HepG2 (cell line): ENCODE data around the gene NSMCE1. TPM values are rescaled to one million over a fixed set of nuclear protein-coding genes. Genes with fewer than 3 reads are reported as not detected.
A peak's percentile ranks its signal among the peaks of the same experiment; 100 is the strongest.

Experiments
- AGO1 ChIP-seq: fragments of 200-400 bp; formaldehyde crosslinking; IDR thresholded peaks from 2 replicates; pipeline ENCODE4 v1.6.1; 2017; ENCODE audit warnings: mild to moderate bottlenecking, low read depth, low read length, moderate library complexity; ENCODE audit not compliant: poor library complexity, severe bottlenecking
- AKNA ChIP-seq: sonication (generic); formaldehyde crosslinking; IDR thresholded peaks from 2 replicates; pipeline ENCODE4 v1.4.0; 2020; ENCODE audit warnings: missing genetic modification reagents, borderline replicate concordance
- E2F5 ChIP-seq: sonication (generic); formaldehyde crosslinking; conservative IDR thresholded peaks from 2 replicates; pipeline ENCODE4 v1.4.0; 2020; ENCODE audit warnings: missing genetic modification reagents
- IKZF5 ChIP-seq: IDR thresholded peaks from 2 replicates; pipeline ENCODE4 v1.6.1; 2018; ENCODE audit warnings: missing genetic modification reagents, mild to moderate bottlenecking, missing compliant biosample characterization
- MYC ChIP-seq: sonication (generic); formaldehyde crosslinking; IDR thresholded peaks from 2 replicates; pipeline ENCODE4 v1.9.0; 2021; ENCODE audit warnings: missing genetic modification reagents, borderline replicate concordance
- PAXIP1 ChIP-seq: sonication (generic); formaldehyde crosslinking; conservative IDR thresholded peaks from 2 replicates; pipeline ENCODE4 v1.4.0; 2020; ENCODE audit warnings: mild to moderate bottlenecking, missing genetic modification reagents, moderate library complexity
- TFAP4 ChIP-seq: sonication (generic); IDR thresholded peaks from 2 replicates; pipeline ENCODE4 v1.6.1; 2016; ENCODE audit warnings: low read depth, borderline replicate concordance
- TFDP1 ChIP-seq: IDR thresholded peaks from 2 replicates; pipeline ENCODE4 v1.6.1; 2016; ENCODE audit warnings: missing compliant biosample characterization, missing genetic modification reagents, borderline replicate concordance
- ZGPAT ChIP-seq: IDR thresholded peaks from 2 replicates; pipeline ENCODE4 v1.6.1; 2016; ENCODE audit warnings: mild to moderate bottlenecking
- ZNF225 ChIP-seq: sonication (generic); formaldehyde crosslinking; IDR thresholded peaks from 2 replicates; pipeline ENCODE4 v1.4.0; 2020; ENCODE audit warnings: mild to moderate bottlenecking, missing genetic modification reagents
- ZNF235 ChIP-seq: sonication (generic); formaldehyde crosslinking; IDR thresholded peaks from 2 replicates; pipeline ENCODE4 v1.8.1; 2023; ENCODE audit warnings: mild to moderate bottlenecking, missing genetic modification reagents, borderline replicate concordance
- ZNF383 ChIP-seq: sonication (generic); formaldehyde crosslinking; IDR thresholded peaks from 2 replicates; pipeline ENCODE4 v1.4.0; 2020; ENCODE audit warnings: missing genetic modification reagents, mild to moderate bottlenecking, borderline replicate concordance
- ZNF878 ChIP-seq: sonication (generic); formaldehyde crosslinking; IDR thresholded peaks from 2 replicates; pipeline ENCODE4 v1.8.1; 2023; ENCODE audit warnings: mild to moderate bottlenecking, missing genetic modification reagents, moderate library complexity
- polyA plus RNA-seq, 8 experiments: library from polyadenylated mRNA; depleted of rRNA in 3 of 8; stranded (reverse) in 7 of 8; unstranded in 1 of 8; fragments of >200 nt; fragmentation: Illumina TruSeq in 4 of 8; extraction: Trizol in 4 of 8; gene quantifications; 2 replicates each; pipeline versions ENCODE4 v1.2.1 to v1.2.3, GENCODE V29; 2011 to 2016; ENCODE audit warnings: low read depth in 4 of 8, missing spikeins in 1 of 8, mixed read lengths in 1 of 8; ENCODE audit not compliant: insufficient read depth in 1 of 8
- total RNA-seq, 5 experiments: library from RNA; depleted of rRNA; stranded (reverse); fragments of >200 nt; fragmentation: Illumina TruSeq; extraction: Trizol; gene quantifications; 2 replicates each; pipeline ENCODE4 v1.2.3, GENCODE V29; 2016; ENCODE audit warnings: low read depth in 1 of 5

The NSMCE1 gene
- total and polyA plus RNA-seq, 2 of the 13 experiments (the other 11 are each of a cell fraction or from before 2014, with no cell fraction given): 42.7 to 52.9 TPM

- TF ChIP-seq ZGPAT (CRISPR knock-in tag) (peak; percentile 87), PAXIP1 (peak; percentile 73), TFAP4 (peak; percentile 51; the same call in 1 of the 2 replicates), ZNF235 (CRISPR knock-in tag) (peak; percentile 93), AGO1 (no peak), IKZF5 (CRISPR knock-in tag) (peak; percentile 70; the same call in 1 of the 2 replicates), E2F5 (CRISPR knock-in tag) (no peak), ZNF225 (no peak), TFDP1 (CRISPR knock-in tag) (no peak), ZNF878 (CRISPR knock-in tag) (no peak), AKNA (CRISPR knock-in tag) (no peak), ZNF383 (CRISPR knock-in tag) (no peak), MYC (peak; percentile 81; the same call in 1 of the 2 replicates)
These were observed 45.0 kb upstream of the NSMCE1 start, which contains the start of gene IL4R (continued) for GRCh38 chr16:27313422-27314160.
